ENCODE results near the gene SH2D4B.

Gene SH2D4B

GRCh38 chr10:80544316-80544953 is 6.7 kb downstream of the SH2D4B start:
- DNase-seq = no peak

- DNase-seq = no peak
Measured at GRCh38 chr10:80545258-80545881, 7.7 kb downstream of the SH2D4B start.

- no peak for DNase-seq
Measured at GRCh38 chr10:80552151-80552646, 14.5 kb downstream of the SH2D4B start.

GRCh38 chr10:80553436-80553835 is 15.7 kb downstream of the SH2D4B start:
- no peak for DNase-seq

GRCh38 chr10:80554050-80554449 is 16.3 kb downstream of the SH2D4B start:
- DNase-seq = no peak

GRCh38 chr10:80555415-80555814 is 17.7 kb downstream of the SH2D4B start:
- no peak for DNase-seq

GRCh38 chr10:80561950-80562349 is 24.2 kb downstream of the SH2D4B start:
- no peak for DNase-seq

GRCh38 chr10:80567292-80567691 is 29.6 kb downstream of the SH2D4B start:
- no peak for DNase-seq

GRCh38 chr10:80569131-80569895 is 31.6 kb downstream of the SH2D4B start:
- DNase-seq = no peak

DNA sequence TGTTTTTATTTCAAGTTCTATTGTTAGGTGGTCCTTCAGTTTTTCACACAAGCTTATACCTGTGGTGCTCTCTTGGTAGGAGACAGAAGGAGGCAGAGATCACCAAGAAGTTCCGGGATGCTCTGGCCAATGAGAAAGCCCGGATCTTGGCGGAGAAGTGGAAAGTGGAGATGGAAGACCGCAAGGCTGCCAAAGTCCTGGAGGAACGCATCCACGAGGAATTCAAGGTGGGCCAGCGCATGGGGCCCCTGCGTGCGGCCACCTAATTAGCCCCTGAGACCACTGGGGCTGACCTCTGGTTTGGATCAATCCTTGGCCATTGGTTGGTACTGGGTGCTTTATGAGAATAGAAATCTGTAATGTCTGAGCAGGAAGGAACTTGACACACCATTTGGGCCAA is 33.6 kb downstream of the SH2D4B start:
- no peak for DNase-seq

DNA sequence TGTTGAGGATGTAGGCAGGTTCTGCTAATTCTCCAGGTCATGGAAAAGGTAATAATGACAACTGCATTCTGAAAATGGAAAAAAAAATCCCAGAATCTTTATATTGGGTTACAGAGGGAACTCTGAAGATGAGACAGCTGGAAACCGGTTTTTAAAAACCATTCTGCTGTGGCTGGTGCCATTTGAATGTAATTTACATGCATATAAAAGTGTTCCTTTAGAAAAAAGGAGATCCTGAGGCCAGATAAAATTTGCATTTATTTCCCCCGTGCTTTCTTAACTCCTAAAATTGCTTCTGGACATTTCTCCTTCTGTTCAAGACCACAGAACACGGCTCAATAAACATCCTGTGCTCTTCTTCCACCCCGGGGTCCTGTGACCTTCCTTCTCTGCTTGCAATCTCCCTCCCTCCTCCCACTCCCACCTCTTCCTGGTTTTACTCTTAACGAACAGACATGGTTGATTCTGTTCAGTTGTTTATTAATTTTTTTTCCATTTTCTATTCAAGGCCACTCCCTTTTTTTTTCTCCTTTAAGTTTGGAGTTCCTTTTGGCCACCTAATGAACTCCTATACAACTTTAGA is 41.6 kb downstream of the SH2D4B start:
- DNase-seq = no peak

GRCh38 chr10:80579849-80580637 is 42.3 kb downstream of the SH2D4B start:
- DNase-seq = no peak

- no peak for DNase-seq
Measured at GRCh38 chr10:80580638-80581468, 43.2 kb downstream of the SH2D4B start.

DNA sequence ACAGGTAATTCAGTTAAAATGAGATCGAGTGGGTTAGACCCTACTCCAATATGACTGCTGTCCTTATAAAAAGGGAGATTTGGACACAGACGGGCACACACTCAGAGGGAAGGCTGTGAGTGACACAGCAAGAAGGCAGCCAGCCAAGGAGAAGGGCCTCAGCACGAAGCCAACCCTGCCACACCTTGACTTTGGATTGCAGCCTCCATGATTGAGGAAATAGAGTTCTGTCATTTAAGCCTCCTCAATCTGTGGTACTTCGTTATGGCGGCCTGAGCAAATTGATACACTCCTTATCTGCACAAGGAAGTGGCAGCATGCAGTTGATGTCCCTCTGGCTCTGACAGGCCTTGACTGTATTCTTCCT is 43.8 kb downstream of the SH2D4B start:
- DNase-seq = no peak

GRCh38 chr10:80582286-80582960 is 44.7 kb downstream of the SH2D4B start:
- no peak for DNase-seq

DNA sequence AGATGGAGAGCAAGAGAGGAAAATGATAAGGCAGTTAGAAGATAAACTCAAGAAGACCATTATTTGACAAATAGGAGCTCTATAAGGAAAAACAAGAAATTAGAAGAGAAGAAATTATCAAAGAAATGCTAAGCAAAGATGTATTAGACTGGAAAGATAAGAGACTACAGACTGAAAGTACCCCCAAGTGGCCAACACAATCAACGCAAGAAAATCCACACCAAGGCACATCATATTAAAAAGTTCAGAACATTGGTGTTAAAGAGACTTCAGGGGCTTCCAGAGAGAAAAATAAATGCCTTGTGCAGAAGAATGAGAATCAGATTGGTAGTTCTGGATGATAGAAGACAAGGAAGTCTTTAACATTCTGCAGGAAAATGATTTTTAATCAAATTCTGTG is 46.0 kb downstream of the SH2D4B start:
- DNase-seq = no peak

GRCh38 chr10:80585812-80586211 is 48.1 kb downstream of the SH2D4B start:
- no peak for DNase-seq

- DNase-seq = no peak
Measured at GRCh38 chr10:80588546-80588945, 50.8 kb downstream of the SH2D4B start.

DNA sequence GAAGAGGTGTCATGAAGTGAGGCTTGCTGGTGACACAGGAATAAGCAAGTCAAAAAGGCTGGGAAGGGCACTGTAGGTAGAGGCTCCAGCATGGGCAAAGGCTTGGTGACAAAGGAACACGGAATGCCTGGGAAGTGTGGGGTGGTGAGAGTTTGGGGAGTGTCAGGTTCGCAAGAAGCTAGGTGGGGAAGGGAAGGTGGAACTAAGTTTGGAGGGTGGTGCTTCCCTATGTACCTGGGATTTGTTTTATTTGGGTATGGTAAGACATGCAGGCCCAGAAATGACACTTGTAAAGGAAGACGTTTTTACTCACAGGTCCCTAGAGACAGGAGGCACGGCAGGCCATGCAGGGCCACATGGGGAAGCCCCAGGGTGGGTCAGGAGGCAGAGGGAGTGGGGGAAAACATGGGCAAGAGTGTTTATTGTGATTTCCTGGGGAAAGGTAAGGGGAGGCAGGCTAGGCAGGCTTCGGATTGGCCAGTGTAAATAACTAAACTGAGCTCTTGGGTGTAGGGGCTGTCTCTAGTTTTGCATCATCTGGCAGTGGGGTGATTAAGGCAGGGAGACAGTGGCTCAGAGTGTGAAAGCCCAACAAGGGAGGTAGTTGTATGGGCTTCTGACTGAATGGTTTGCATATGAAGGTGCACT is 52.1 kb downstream of the SH2D4B start:
- no peak for DNase-seq

- no peak for DNase-seq
Measured at GRCh38 chr10:80590585-80591125, 53.0 kb downstream of the SH2D4B start.
